GM18873 (cell line): Measurements from ENCODE around the gene ZSCAN26.

Experiments used
- ATAC-seq: cut with Tn5 transposase; IDR thresholded peaks from one replicate; pipeline ENCODE4 v1.9.1; 2021; ENCODE audit warnings: mild to moderate bottlenecking, moderate library complexity, moderate number of reproducible peaks; ENCODE audit not compliant: unreplicated experiment, low FRiP score

ZSCAN26 gene

DNA sequence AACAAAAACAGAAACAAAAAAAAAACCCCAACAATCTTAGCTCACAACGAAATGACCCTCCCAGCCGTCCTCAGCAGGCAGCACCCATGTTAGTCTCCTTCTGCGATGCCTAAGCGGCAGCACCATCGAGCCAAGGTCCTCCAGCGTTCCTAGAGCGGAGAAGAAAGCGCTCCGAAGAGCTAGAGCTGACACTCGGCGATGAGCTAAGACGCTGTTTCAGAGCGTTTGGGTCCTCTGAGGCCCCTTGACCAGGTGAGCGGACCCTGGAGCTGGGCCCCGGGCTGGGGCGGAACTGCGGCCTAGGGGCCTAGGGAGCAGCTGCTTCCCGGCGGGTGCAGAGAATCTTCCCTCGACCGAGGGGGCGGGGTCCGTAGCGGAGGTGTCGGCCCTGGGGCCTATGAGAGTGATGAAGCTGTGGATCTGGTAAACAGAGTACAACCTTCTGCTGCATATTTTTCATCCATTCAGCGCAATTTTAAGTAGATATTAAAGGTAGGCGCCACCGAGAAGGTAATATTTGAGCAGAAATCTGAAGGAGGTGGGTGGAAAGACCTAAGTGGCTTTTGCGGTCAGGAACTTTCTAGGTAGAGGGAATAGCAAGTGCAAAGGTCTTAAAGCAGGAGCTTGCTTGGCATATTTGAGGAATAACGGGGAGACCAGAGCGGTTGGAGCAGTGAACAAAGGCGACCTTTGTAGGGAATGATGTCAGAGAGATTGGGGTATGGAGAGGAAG lies at the start of gene ZSCAN26:
ZSCAN26 (plus strand) TSS at position 182 of the 733 bp plus-strand sequence. CDS start 4,777 bp downstream, outside the sequence.
- peak; percentile 82 for ATAC-seq

DNA sequence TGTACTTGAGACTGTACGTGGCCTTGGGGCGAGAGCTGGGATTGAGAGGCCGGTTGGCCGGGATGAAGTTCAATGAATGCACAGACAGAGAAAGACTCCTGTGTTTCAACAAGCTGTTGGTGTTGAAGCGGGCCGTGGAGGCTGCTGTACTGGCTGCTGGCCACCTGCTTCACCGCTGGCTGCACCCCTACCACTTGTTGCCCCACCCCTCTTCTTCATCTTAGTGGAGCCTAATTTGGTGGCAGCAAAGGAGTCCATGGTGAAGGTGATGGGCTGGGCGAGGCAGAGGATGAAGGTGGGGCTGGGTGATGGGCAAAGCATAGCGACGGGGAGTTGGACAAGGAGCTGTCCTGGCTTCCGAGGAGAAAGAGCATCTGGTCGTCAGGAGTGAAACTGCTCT lies 49.1 kb upstream of the ZSCAN26 start:
- ATAC-seq, result no peak

DNA sequence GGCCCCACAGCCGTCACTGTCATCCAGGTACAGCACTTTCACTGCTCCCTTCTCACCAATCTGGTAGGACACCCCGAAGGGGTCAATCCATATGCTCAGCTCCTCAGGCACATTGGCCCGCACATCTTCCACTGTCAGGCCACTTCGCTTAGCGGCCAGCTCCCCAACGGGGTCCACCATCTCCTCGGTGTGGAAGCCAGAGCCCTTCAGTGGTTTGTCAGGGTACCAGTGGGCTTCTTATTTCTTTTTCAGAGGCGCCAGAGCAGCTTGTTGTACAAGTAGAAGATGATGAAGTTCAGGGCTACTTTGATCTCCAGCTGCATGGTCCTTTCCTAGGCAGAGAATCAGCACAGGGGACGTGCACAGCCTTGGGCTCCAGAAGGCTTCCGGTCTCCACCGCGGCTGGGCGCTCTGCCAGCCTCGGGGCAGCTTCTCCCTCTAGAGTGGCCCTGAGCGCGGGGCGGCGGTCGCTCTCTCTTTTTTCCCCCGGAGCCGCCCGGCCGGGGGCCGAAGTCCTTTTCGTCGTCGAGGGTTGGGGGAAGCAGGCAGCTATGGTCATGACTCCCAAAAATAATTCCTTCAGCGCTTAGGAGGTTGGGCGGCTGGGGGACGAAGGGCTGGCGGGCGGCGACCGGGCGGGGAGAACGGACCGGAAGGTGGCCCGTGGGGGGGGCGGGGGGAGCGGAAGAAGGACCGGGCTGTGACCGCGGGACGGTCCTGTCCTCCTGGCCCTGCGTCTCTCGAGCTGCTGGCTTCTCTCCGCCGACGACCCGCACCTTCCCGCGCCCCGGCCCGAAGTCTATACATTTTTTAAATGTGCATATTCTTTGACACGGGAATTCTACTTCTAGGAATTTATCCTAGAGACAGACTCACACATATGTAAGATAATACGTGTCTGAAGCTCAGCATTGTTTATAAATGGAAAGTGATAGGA lies 48.4 kb upstream of the ZSCAN26 start:
- ATAC-seq, result no peak

DNA sequence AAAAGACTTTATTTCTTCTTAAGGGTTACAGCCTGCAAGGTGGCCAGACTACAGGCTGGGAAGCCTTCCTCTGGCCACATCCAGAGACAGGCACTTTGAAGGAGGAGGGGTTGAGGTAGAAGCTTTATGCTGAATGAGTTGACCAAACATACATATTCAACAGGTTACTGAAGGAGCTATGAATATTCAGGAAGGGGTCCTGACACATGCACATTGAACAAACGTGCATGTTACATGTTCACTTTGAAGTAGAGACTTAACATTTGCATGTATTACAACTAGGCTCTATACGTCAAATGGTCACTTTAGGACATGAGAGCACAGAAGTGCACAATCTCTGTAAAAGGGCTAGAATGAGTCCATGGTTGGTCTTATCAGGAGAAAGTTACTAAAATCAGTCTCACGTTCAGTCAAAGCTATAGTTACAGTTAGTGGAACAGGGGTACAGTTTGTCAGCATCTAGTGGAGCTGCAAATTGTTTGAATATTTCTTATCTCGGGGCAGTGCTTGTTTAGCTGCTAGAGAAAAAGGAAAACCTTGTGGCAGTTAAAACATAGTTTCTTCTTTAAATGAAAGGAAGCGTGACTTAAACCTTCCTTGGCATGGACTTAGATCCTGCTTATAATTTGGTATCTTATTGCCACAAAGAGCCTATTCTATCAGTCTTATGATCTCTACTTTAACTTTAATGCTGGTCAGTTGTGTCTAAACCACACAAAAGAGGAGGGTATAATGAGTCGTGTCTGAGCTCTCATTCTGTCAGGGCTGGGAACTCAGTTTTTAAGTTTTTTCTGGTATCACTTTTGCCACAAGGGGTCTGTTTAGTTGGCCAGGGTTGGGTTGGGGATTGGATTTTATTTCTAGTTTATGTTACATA lies 46.4 kb upstream of the ZSCAN26 start:
- no peak for ATAC-seq

DNA sequence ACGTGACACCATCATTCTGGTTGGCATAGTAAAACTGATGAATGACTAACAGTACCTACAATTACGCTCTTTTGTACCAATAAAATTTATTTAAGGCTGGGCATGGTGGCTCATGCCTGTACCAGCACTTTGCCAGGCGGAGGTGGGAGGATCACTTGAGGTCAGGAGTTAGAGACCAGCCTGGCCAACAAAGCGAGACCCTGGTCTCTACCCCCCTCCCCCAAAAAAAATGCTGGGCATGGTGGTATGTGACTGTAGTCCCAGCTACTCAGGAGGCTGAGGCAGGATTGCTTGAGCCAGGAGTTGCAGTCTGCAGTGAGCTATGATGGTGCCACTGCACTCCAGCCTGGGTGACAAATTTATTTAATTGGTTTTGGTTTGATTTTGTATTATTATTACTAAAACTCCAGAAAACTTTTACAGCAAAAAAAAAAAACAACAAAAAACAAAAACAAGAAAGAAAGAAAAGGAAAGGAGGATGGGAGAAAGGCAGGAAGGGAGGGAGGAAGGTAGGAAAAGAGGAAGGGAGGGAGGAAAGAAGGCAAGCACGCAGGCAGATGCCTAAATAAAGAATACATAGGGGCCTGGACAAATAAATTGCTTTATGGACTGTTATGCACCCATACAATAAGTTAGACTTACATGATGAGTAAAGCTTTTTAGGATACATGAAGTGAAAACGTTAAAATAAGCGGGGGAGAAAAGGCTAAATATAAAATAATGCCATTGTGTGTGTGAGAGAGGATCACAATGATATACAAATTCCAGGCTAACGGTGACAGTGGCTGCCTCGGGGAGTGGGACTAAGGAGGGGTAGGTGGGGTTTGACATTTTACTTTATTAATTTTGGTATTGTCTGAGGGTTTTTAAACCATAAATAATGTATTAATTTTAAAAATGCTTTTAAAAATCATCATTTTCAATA lies 42.5 kb upstream of the ZSCAN26 start:
- ATAC-seq, result no peak

DNA sequence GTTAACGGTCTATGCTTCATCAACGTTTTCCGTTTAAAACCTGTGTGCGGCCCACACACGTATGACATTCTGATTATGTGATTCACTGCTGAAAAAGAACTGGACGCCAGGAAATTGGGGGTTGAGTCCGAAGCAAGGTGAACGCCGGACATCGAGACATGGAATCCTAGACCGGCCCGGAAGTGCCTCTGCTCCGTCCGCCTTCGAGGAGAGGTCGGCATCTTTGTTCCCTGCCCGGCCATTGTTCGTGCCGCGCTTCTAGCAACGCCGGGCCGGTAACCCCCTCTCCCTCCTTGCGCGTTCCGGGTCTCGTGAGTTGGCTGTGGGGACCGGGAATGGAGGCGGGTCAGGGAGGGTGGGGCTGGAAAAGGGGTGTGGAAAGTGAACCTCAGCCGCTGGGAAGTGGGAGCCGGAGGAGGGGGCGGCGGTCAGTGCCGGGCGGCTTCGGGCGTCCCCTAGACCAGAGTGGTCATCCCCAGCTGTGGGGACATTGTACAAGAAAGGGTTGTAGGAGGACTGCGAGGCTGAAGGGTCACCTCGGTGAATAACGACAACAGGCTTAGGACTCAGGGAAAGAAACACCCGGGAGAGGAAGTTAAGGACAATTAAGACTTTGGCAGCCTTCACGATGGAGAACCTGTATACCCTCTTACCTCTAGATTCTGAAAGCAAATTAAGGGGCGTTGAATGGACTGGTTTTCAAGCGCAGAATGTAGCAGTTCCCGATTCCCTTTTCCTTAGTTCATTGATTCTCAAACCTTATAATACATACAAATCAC lies 41.7 kb upstream of the ZSCAN26 start, which contains the start of gene ZSCAN9:
ZSCAN9 (plus strand) TSS at position 220 of the 779 bp plus-strand sequence. CDS start 1,810 bp downstream, outside the sequence.
- ATAC-seq, result peak; percentile 75

DNA sequence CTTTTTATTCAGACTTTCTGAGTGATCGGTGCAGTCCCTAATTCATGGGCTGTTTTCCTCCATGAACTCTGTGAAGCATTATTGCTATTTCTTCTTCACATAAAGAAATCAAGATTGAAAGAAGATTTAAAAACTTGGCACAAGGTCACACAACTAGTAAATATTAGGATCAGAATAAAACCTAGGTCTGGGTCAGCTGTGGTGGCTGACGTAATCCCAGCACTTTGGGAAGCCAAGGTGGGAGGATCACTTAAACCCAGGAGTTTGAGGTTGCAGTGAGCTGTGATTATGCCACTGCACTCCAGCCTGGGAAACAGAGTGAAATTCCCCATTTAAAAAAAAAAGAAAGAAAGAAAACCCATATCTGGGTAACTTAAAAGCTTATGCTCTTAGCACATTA lies 40.5 kb upstream of the ZSCAN26 start:
- no peak for ATAC-seq

DNA sequence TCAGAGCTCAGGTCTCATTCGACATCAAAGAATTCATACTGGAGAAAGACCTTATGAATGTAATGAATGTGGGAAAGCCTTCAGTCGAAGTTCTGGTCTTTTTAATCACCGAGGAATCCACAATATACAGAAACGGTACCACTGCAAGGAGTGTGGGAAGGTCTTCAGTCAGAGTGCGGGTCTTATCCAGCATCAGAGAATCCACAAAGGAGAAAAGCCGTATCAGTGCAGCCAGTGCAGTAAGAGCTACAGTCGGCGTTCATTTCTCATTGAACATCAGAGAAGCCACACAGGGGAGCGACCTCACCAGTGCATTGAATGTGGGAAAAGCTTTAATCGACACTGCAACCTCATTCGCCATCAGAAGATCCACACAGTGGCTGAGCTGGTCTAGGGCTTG lies 34.2 kb upstream of the ZSCAN26 start:
- ATAC-seq, result no peak

DNA sequence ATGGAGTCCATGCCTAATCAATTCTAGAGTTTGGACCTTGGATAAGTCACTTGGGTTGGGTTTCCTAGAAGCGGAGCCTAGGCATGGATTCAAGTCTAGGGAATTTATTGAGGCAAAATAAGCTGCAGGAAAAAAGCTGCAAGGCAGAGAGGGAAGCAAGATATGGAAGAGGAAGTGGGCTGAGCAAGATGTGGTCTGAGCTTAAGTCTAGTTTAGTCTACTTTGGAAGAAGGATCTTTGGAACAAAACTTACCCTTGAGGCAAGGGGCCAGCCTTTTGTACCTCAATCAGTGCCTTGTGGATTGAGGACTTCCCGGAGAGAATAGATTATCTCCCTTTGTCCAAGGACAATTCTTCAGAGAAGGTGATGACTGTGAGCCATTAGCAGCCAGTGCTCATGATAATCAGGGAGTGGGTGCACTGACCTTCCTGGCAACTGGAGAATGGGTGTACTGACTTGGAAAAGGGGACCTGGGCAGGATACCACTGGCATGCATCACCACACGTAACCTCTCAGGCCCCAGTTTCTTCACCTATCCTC lies 31.0 kb upstream of the ZSCAN26 start:
- ATAC-seq, result no peak

DNA sequence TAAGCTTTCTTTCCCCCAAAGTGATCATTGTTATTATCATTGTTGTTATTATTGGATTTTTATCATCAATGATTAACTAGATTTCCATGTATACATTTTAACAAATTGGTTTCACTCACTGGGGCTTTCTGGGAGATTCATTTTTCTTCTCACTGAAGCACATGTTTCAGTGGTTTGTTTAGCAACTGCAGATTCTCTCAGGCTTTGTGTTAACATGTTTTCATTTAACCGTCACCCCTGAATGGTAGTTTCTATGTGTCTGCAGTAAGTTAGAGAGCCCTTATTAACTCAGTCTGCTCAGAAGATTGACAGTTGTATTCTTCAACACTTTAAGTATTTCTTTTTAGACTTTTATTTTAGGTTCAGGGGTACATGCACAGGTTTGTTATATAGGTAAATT lies 27.3 kb upstream of the ZSCAN26 start:
- ATAC-seq, result no peak

DNA sequence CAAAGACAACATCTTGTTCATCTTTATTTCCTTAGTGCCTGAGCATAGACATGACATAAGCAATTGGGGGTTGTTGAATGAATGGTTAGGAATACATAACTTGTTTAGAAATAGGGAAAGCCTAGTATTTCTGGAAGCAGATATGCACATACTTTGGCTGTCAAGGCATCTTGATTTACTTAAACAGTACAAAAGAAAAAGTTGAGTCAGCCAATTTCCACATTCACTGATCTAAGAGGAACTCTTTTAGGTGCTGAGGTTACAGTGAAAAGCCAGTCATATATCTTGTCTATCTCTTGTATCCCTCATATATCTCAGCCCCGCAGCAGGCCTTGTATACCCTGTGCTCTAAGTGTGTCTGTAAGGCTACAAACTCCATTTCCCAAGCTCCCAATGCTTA lies 26.5 kb upstream of the ZSCAN26 start:
- ATAC-seq, result no peak

DNA sequence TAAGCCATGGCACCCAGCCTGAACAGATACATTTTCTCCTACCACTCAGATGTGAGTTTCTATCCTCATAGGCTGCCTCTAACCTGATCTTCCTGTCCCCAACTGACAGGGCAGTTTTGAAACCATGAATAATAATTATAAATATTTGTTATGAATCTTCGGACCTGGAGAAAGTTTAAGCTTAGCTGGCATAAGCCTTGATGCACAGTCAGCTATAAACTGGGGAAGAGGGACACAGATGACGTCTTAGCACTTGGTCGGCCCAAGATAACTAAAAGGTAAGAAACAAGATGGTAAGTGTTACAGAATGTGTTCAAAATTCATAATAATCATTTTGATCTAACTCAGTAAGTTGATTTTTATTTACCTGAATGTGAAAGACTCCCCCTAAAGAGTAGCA lies 23.0 kb upstream of the ZSCAN26 start:
- no peak for ATAC-seq

DNA sequence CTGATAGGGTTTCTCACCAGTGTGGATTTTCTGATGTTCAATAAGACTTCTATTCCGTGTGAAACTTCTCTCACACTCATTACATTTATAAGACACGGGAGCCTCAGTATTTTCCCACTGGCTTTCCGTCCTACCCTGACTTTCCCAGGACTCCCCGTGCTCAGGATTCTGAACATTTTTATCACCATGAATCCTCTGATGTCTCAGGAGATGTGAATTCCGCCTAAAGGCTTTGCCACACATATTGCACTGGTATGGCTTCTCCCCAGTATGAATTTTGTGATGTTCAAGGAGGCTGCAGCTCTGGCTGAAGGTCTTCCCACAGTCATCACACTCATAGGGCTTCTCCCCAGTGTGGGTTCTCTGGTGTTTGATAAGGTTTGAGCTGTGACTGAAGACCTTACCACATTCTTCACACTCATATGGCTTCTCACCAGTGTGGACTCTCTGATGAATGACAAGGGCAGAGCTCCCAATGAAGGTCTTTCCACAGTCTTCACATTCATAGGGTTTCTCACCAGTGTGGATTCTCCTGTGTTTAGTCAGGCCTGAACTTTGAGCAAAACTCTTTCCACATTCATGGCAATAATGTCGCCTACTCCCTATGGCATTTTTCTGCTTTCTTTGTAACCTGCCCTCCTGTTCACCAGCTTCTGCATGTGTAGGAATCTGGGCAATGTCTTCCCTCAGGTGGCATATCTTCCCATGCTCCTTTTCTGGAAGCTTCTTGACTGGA lies 21.6 kb upstream of the ZSCAN26 start:
- ATAC-seq, result no peak

DNA sequence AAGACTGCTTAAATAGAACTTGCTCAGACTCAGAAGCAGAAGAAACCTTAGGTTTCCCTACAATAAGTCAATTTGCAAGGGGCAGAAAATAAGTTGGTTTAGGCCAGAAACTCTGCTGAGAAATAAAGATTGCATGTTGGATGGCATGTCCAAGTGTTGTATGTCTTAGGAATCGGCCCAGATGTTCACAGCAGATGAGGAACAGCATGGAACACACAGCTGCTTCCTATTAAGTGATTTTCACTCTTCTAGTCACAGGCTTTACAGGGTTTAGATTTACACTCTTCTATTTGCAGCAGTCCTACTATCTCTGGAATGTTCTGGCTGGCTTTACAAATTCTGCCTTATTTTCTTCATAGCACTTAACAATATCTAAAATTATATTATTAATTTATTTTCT lies 18.0 kb upstream of the ZSCAN26 start:
- no peak for ATAC-seq

DNA sequence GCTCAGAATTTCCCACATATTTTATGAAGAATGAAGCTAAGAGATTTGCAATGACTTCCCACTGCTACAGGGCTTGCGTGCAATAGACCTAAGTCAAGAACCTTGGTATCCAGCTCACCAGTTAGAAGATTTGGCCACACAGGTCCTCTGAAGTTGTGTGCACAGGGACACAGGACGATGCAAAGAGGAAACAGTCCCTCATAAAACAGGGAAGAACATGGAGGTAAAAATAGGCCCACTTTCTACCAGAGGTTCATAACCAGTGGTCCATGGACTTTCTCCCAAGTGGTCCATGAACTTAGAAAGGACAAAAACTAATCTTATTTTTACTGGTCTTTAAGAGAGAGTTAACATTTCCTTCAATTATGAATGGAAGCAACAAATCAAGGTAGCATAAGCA lies 16.2 kb upstream of the ZSCAN26 start:
- no peak for ATAC-seq

DNA sequence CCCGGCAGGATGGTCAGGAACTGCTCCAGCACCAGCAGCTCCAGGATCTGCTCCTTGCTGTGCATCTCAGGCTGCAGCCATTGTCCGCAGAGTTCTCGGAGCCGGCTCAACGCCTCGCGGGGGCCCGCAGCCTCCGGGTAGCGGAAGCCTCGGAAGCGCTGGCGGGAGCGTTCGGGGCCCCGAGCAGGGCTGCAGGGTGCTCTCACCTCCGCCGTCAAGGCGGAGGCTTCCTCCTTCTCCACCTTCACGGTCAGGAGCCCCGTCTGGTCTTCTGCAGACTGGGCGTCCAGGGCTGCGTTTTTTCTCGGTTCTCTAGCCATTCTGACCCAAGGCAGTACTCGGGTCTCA lies 15.3 kb upstream of the ZSCAN26 start:
- no peak for ATAC-seq

DNA sequence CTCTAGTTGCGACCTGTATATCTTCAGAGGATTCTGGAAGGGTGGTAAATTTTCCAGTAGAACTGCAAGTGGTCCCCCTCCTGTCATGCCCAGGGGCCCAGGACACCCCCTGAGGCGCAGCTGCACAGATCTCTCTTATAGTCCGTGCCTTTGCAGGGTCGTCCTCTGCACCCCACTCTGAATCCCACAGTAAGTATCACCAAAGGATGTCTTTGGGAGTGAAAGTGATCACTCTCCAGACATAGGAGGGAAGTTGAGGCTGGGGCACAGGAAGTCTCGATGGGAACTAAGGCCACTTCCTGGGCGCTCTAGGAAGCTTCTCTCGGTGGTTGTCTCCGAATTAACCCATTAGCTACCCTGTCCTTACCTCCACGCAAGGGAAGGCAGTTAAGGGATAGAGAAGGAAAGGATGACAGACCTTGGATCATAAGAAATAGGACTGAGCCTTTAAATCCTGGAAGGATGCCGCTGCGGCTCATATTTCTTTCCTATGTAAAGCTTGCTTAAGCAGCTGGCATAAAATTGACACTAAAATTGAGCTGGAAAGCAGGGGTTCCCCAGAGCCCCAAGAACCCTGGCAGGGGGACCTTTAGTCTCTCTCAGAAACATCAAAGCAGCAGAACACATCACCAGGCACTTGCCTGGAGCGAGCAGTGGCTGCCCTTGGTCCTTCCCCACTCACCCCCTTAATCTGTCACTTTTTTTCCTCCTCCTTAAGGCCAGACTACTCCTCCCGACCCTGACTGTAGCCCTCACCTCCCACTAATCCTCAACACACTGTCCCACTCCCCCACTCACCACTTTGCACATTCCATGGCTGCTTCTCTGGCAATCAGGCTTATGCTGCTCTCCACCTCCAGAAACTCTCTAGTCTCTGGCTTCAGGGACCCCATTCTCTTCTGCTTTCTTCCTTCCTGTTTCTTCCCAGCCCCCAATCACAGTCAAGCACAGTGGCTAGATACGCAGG lies 14.7 kb upstream of the ZSCAN26 start, which contains the start of gene ZKSCAN4:
ZKSCAN4 (minus strand) TSS at position 261 of the 967 bp plus-strand sequence. CDS start 289 bp downstream, outside the sequence.
- peak; percentile 71 for ATAC-seq
